Mesendoderm (in vitro differentiated cells): ENCODE results near the gene CPLX1.

ENCODE experiments used
- DNase-seq: peaks from one replicate; pipeline ENCODE4 v3.0.0; 2013
- H2AK5ac ChIP-seq: 2 replicates; pipeline ENCODE4 v1.6.1; 2013; ENCODE audit warnings: low read length, inconsistent platforms
- H2BK120ac ChIP-seq: 2 replicates; pipeline ENCODE4 v1.6.1; 2013; ENCODE audit warnings: low read depth, mild to moderate bottlenecking, low read length, moderate library complexity, mixed read lengths
- H2BK15ac ChIP-seq: replicated peaks from 2 replicates; pipeline ENCODE4 v1.6.1; 2013; ENCODE audit warnings: low read depth, mild to moderate bottlenecking, moderate library complexity
- H2BK5ac ChIP-seq: 2 replicates; pipeline ENCODE4 v1.6.1; 2013; ENCODE audit warnings: low read length, inconsistent platforms
- H3K18ac ChIP-seq: 2 replicates; pipeline ENCODE4 v1.6.1; 2013; ENCODE audit warnings: mild to moderate bottlenecking, low read length, mixed read lengths
- H3K23ac ChIP-seq: one replicate; pipeline ENCODE4 v1.6.1; 2013; ENCODE audit warnings: low read length
- H3K27ac ChIP-seq: 2 replicates; pipeline ENCODE4 v1.5.1; 2013; ENCODE audit warnings: low read depth, mild to moderate bottlenecking, inconsistent platforms, low read length, moderate library complexity
- H3K27me3 ChIP-seq: 2 replicates; pipeline ENCODE4 v1.6.1; 2013; ENCODE audit warnings: low read length, control low read depth, mild to moderate bottlenecking, inconsistent platforms; ENCODE audit not compliant: insufficient read depth, poor library complexity
- H3K36me3 ChIP-seq: 2 replicates; pipeline ENCODE4 v1.6.1; 2013; ENCODE audit warnings: low read length, inconsistent platforms; ENCODE audit not compliant: control insufficient read depth, insufficient read depth
- H3K4ac ChIP-seq: one replicate; pipeline ENCODE4 v1.6.1; 2013; ENCODE audit warnings: low read depth, mild to moderate bottlenecking, low read length, moderate library complexity
- H3K4me1 ChIP-seq: 2 replicates; pipeline ENCODE4 v1.6.1; 2013; ENCODE audit warnings: low read depth, low read length, inconsistent platforms; ENCODE audit not compliant: control insufficient read depth
- H3K4me2 ChIP-seq: 2 replicates; pipeline ENCODE4 v1.6.1; 2013; ENCODE audit warnings: low read length
- H3K4me3 ChIP-seq: 2 replicates; pipeline ENCODE4 v1.5.1; 2013; ENCODE audit warnings: mild to moderate bottlenecking, low read length
- H3K56ac ChIP-seq: one replicate; pipeline ENCODE4 v1.6.1; 2013; ENCODE audit warnings: low read length
- H3K79me1 ChIP-seq: 2 replicates; pipeline ENCODE4 v1.6.1; 2013; ENCODE audit warnings: low read length, inconsistent platforms
- H3K79me2 ChIP-seq: 2 replicates; pipeline ENCODE4 v1.6.1; 2013; ENCODE audit warnings: mild to moderate bottlenecking, low read length; ENCODE audit not compliant: control insufficient read depth, insufficient read depth
- H3K9ac ChIP-seq: 2 replicates; pipeline ENCODE4 v1.6.1; 2013; ENCODE audit warnings: low read length, inconsistent platforms
- H4K5ac ChIP-seq: one replicate; pipeline ENCODE4 v1.6.1; 2013; ENCODE audit warnings: low read length
- H4K8ac ChIP-seq: one replicate; pipeline ENCODE4 v1.6.1; 2013; ENCODE audit warnings: low read depth, mild to moderate bottlenecking, control low read depth, low read length, moderate library complexity
- WGBS: extraction: QIAGEN DNeasy Blood & Tissue Kit; methylation state at CpG from one replicate; pipeline ENCODE4 v1.1.7; 2013; ENCODE audit warnings: low lambda C conversion rate, missing lambda C conversion rate; ENCODE audit not compliant: insufficient coverage; ENCODE audit errors: extremely low coverage; 5-methylcytosine and 5-hydroxymethylcytosine counted together

The CPLX1 gene

DNA sequence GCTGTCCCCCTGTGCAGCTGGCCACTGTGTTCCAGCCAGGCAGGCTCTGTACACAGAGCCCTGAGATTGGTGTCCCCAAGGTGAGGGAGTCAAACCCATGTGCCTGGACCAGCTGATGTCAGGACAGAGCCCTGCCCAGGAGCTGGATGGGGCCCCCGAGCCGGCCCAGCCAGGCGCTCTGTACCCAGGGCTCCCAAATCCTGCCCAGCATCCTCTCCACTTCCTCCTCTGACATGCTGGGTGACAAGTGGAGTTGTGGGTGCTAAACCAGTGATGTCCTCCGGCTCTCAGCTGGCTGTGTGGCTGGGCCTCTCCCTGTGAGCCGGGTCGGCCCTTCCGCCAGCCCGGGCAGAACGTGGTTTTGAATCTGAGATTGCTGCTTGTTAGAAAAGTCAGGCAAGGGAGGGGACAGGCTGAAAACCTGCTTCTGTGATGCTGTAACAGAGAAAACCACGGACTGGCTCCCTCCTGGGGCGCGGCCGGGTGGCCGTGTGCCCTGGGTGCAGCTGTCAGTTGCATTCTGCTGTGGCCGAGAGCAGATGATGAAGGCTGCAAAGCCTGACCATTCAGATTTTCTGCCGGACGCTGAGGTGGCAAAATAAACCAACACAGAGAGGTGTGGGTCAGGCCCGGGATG, 7.9 kb upstream of the CPLX1 start:
- no peaks in the 10 kb centered on the region for H3K79me1 ChIP-seq
- no peak overlapping the region for H3K18ac ChIP-seq
- H3K56ac ChIP-seq = no peak overlapping the region
- H3K9ac ChIP-seq = no peak overlapping the region
- DNase-seq = no peak
- no peaks in the 10 kb centered on the region for H3K79me2 ChIP-seq
- H3K4me3 ChIP-seq = no peak overlapping the region
- no peaks in the 10 kb centered on the region for H3K27me3 ChIP-seq
- H2BK5ac ChIP-seq = no peak overlapping the region
- no CpG with 5 or more reads among the region's 18 CpGs for WGBS
- H3K4me2 ChIP-seq = no peak overlapping the region
- no peak overlapping the region for H2BK15ac ChIP-seq
- H4K5ac ChIP-seq = no peak overlapping the region
- H3K36me3 ChIP-seq = no peaks in the 10 kb centered on the region
- no peak overlapping the region for H2AK5ac ChIP-seq
- H3K27ac ChIP-seq = no peak overlapping the region
- no peak overlapping the region for H3K23ac ChIP-seq
- no peak overlapping the region for H2BK120ac ChIP-seq
- H3K4me1 ChIP-seq = no peaks in the 10 kb centered on the region
- H4K8ac ChIP-seq = no peak overlapping the region
- no peak overlapping the region for H3K4ac ChIP-seq

DNA sequence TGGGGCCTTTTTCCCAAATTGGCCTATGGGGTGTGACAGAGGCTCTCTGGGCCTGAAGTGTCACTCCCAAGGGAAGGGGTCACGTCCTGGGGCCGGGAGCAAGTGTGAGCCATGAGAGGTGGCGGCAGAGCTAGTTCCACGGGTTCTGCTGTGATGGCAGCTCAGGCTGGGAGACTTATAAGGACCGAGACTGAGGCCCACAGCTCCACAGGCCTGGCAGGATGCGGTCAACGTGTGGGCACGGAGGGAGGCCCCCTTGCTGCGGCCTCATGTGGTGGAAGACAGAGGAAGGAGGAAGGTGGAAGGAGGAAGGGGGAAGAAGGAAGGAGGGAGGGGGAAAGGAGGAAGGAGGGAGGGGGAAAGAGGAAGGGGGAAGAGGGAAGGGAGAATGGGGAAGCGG, 7.2 kb upstream of the CPLX1 start:
- no peaks in the 10 kb centered on the region for H3K4me1 ChIP-seq
- H3K18ac ChIP-seq = no peak overlapping the region
- H2AK5ac ChIP-seq = no peak overlapping the region
- no peak overlapping the region for H3K4me2 ChIP-seq
- H2BK120ac ChIP-seq = no peak overlapping the region
- WGBS = no CpG with 5 or more reads among the region's 10 CpGs
- H4K8ac ChIP-seq = no peak overlapping the region
- no peak overlapping the region for H4K5ac ChIP-seq
- no peaks in the 10 kb centered on the region for H3K36me3 ChIP-seq
- no peaks in the 10 kb centered on the region for H3K79me1 ChIP-seq
- H3K4me3 ChIP-seq = no peak overlapping the region
- H3K4ac ChIP-seq = no peak overlapping the region
- no peak for DNase-seq
- no peak overlapping the region for H3K23ac ChIP-seq
- no peak overlapping the region for H2BK15ac ChIP-seq
- H3K56ac ChIP-seq = no peak overlapping the region
- H3K79me2 ChIP-seq = no peaks in the 10 kb centered on the region
- H3K27ac ChIP-seq = no peak overlapping the region
- no peak overlapping the region for H2BK5ac ChIP-seq
- H3K9ac ChIP-seq = no peak overlapping the region
- H3K27me3 ChIP-seq = no peaks in the 10 kb centered on the region

DNA sequence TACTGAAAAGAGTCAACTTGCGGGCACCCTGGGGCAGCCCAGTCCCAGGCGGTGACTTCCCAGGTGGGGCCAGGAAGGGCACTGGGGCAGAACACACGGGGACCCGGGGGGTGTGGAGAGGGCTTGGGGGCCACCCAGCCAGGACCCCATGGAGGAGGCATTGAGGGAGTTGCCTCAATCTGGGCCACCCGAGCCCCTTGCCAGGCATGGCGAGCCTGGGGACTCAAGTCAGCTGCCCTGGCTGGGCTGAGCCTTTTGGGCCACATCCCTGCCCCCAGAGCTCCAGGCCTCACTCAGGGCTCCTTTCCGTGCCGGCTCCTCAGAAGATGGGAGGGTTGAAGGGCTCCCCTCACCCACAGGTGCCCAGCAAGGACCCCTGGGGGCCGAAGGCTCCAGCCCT, 6.6 kb upstream of the CPLX1 start:
- Histone ChIP-seq H3K4me3 (no peak overlapping the region), H4K5ac (no peak overlapping the region), H3K4me1 (no peaks in the 10 kb centered on the region), H3K79me2 (no peaks in the 10 kb centered on the region), H3K36me3 (no peaks in the 10 kb centered on the region), H4K8ac (no peak overlapping the region), H2AK5ac (no peak overlapping the region), H3K4ac (no peak overlapping the region), H3K18ac (no peak overlapping the region), H3K56ac (no peak overlapping the region), H2BK15ac (no peak overlapping the region), H3K4me2 (no peak overlapping the region), H3K9ac (no peak overlapping the region), H3K79me1 (no peaks in the 10 kb centered on the region), H3K27me3 (no peaks in the 10 kb centered on the region), H2BK120ac (no peak overlapping the region), H3K23ac (no peak overlapping the region), H3K27ac (no peak overlapping the region), H2BK5ac (no peak overlapping the region)
- DNase-seq = no peak
- WGBS = no CpG with 5 or more reads among the region's 9 CpGs

DNA sequence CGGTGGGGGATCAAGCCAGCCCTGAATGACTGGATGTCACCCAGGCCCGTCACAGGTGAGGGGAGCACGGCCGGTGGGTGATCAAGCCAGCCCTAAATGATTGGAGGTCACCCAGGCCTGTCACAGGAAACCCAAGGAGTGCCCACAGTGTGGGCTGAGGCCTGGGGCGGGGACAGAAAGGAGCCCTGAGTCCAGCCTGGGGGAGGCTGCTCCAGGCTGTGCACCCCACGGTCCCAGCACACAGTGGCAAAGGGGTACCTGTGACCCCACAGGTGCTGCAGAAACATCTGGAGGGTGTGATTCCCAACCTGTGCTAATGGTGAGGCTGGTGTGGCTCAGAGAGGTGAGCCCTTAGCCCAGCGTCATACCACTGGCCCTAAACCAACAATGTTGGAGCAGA, 6.2 kb upstream of the CPLX1 start:
- Histone ChIP-seq H3K79me1 (no peaks in the 10 kb centered on the region), H3K27ac (no peak overlapping the region), H2BK120ac (no peak overlapping the region), H3K36me3 (no peaks in the 10 kb centered on the region), H4K8ac (no peak overlapping the region), H3K4me2 (no peak overlapping the region), H3K79me2 (no peaks in the 10 kb centered on the region), H3K4me3 (no peak overlapping the region), H2BK15ac (no peak overlapping the region), H3K23ac (no peak overlapping the region), H2AK5ac (no peak overlapping the region), H3K9ac (no peak overlapping the region), H3K56ac (no peak overlapping the region), H3K27me3 (peaks cover 4% of the 10 kb centered on the region), H2BK5ac (no peak overlapping the region), H4K5ac (no peak overlapping the region), H3K18ac (no peak overlapping the region), H3K4ac (no peak overlapping the region), H3K4me1 (no peaks in the 10 kb centered on the region)
- DNase-seq = no peak
- no CpG with 5 or more reads among the region's 7 CpGs for WGBS

DNA sequence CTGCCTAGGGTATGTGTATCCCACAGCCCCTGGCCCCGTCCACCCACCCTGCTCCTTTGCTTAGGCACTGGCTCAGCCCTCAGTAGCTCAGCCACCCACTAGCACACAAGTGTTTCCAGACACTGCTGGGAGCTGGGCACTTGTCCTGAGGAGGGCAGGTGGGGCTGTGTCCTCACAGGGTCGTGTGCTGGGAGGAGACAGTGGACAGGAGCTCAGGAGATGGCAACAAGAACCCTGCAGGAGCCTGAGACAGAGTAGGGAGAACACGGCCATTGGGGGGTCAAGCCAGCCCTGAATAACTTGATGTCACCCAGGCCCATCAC, 5.5 kb upstream of the CPLX1 start:
- Histone ChIP-seq H3K56ac (no peak overlapping the region), H2BK120ac (no peak overlapping the region), H4K5ac (no peak overlapping the region), H3K36me3 (no peaks in the 10 kb centered on the region), H3K79me2 (no peaks in the 10 kb centered on the region), H3K79me1 (no peaks in the 10 kb centered on the region), H3K4ac (no peak overlapping the region), H2BK5ac (no peak overlapping the region), H3K23ac (no peak overlapping the region), H2AK5ac (no peak overlapping the region), H3K4me1 (no peaks in the 10 kb centered on the region), H3K4me2 (no peak overlapping the region), H3K27me3 (peaks cover 6% of the 10 kb centered on the region), H4K8ac (no peak overlapping the region), H3K9ac (no peak overlapping the region), H2BK15ac (no peak overlapping the region), H3K27ac (no peak overlapping the region), H3K4me3 (no peak overlapping the region), H3K18ac (no peak overlapping the region)
- WGBS = no CpG with 5 or more reads among the region's 3 CpGs
- DNase-seq = no peak
